Testis (tissue), 3 donors: ENCODE results near the gene PTGES2. TPM values are rescaled to one million over a fixed set of nuclear protein-coding genes. Genes with fewer than 3 reads are reported as not detected.

Source experiments
- DNase-seq: peaks from one replicate; pipeline ENCODE4 v3.0.0-alpha.2; 2019
- H3K27ac ChIP-seq, 2 donors: fragments of 200-600 bp; sonication (generic); one replicate each; pipeline ENCODE4 v1.5.1; 2019
- H3K27me3 ChIP-seq: fragments of 200-600 bp; sonication (generic); one replicate; pipeline ENCODE4 v1.5.1; 2019
- H3K36me3 ChIP-seq: fragments of 200-600 bp; sonication (generic); one replicate; pipeline ENCODE4 v1.5.1; 2017; ENCODE audit warnings: low read depth; ENCODE audit errors: missing control alignments
- H3K4me1 ChIP-seq: fragments of 200-600 bp; sonication (generic); one replicate; pipeline ENCODE4 v1.5.1; 2019
- H3K4me3 ChIP-seq, 2 donors: fragments of 200-600 bp; sonication (generic); one replicate each; pipeline ENCODE4 v1.5.1; 2017 to 2019
- H3K9me3 ChIP-seq: fragments of 200-600 bp; sonication (generic); one replicate; pipeline ENCODE4 v1.5.1; 2017
- CTCF ChIP-seq, 3 experiments: fragments of 450-650 bp in 2 of 3; fragments of 200-600 bp in 1 of 3; sonication (generic) in 1 of 3; IDR thresholded peaks; one replicate each; pipeline ENCODE4 v1.5.1; 2016 to 2019; ENCODE audit warnings: antibody characterized with exemption in 3 of 3, mild to moderate bottlenecking in 2 of 3, moderate library complexity in 1 of 3
- POLR2A ChIP-seq: fragments of 450-650 bp; IDR thresholded peaks from one replicate; pipeline ENCODE4 v1.6.1; 2017; ENCODE audit warnings: antibody characterized with exemption, mild to moderate bottlenecking, moderate library complexity
- WGBS, 2 donors: methylation state at CpG; one replicate each; pipeline ENCODE4 v1.1.5; 2018; 5-methylcytosine and 5-hydroxymethylcytosine counted together
- intact Hi-C: fragments of 100-400 bp; cut with DNase I; formaldehyde crosslinking; loops from one replicate; pipeline ENCODE4 v1.15.1; 2023; ENCODE audit warnings: low total_unique reads
- polyA plus RNA-seq: library from polyadenylated mRNA; stranded (reverse); fragments of 350-450 nt; fragmentation: Illumina TruSeq; extraction: RNeasy Lipid Tissue Mini Kit (QIAGEN cat#74804); gene quantifications from one replicate; pipeline ENCODE4 v1.2.3, GENCODE V29; 2014; ENCODE audit warnings: low read depth, low replicate concordance; ENCODE audit not compliant: insufficient read depth
- total RNA-seq, 2 donors: library from RNA; depleted of rRNA; stranded (reverse); fragments of >200 nt; gene quantifications; one replicate each; pipeline ENCODE4 v1.2.3, GENCODE V29; 2016

PTGES2 gene
- total and polyA plus RNA-seq, 3 donors from 2014 or later = 53.1 to 96.4 (median 95.8) TPM

- WGBS, 2 donors = 69 to 74% methylated on average over 15 to 16 of the region's 16 CpGs
- Histone ChIP-seq H3K4me3 (no peak overlapping the region), H3K27ac (peak overlapping the region in 1 of 2 donors; percentile 88), H3K36me3 (no peaks in the 10 kb centered on the region), H3K27me3 (no peaks in the 10 kb centered on the region), H3K9me3 (no peaks in the 10 kb centered on the region), H3K4me1 (peaks cover 68% of the 10 kb centered on the region)
- TF ChIP-seq CTCF (IDR thresholded peaks at IDR 0.05) (no peak), POLR2A (no peak)
- intact Hi-C loops = no loop called here
- DNase-seq = no peak
These were observed 27.5 kb downstream of the PTGES2 start for GRCh38 chr9:128099932-128100491.

DNA sequence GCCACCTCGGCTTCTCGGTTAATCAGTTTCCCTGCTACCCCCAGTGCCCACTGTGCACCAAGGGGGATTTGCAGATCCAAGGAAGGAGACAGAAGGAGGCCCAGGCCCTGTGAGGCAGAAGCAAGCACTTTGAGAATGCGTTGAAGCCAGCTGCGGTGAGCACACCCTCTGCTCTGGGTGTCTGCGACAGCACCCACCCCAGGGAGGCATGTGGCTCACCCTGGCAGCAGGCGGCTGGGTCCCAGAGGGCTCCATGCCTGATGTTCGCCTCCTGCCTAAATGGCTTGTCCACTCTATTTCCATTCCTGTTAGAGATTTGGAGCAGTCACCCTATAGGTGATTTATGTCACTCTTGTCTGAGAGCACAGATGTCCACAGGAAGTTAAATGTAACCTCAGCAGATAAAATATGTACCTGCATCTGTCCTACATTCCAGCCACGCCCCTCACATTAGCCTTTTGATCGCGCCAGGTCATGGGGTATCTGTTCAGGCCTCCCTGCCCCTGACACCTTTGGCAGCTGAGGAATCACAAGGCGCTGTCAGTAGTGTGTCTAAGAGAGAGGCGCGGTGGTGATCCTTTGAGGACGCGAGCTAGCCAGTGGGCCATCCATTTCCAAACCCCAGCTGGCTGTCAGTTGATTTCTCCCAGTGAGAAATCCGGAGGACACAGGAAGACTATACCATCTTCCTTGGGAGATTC lies 28.1 kb downstream of the PTGES2 start:
- Histone ChIP-seq H3K36me3 (no peaks in the 10 kb centered on the region), H3K27me3 (no peaks in the 10 kb centered on the region), H3K4me3 (peak overlapping the region; percentile 20 to 64), H3K4me1 (peaks cover 72% of the 10 kb centered on the region), H3K9me3 (no peaks in the 10 kb centered on the region), H3K27ac (peak overlapping the region; percentile 88 to 92)
- TF ChIP-seq CTCF (IDR thresholded peaks at IDR 0.05) (no peak), POLR2A (no peak)
- no peak for DNase-seq
- 62 to 80% methylated on average over 15 to 16 of the region's 16 CpGs for WGBS, 2 donors
- intact Hi-C loops = no loop called here

- peak; percentile 49 for TF ChIP-seq POLR2A
- no peak for TF ChIP-seq CTCF (IDR thresholded peaks at IDR 0.05)
- H3K27me3 ChIP-seq = no peaks in the 10 kb centered on the region
- peak overlapping the region; percentile 88 to 92 for H3K27ac ChIP-seq
- H3K4me3 ChIP-seq = peak overlapping the region; percentile 20 to 64
- DNase-seq = peak; percentile 98
- 24 to 34% methylated on average over 30 to 32 of the region's 32 CpGs for WGBS, 2 donors
- peaks cover 72% of the 10 kb centered on the region for H3K4me1 ChIP-seq
- no peaks in the 10 kb centered on the region for H3K9me3 ChIP-seq
- H3K36me3 ChIP-seq = no peaks in the 10 kb centered on the region
- intact Hi-C loops = no loop called here
These were observed 29.0 kb downstream of the PTGES2 start for GRCh38 chr9:128098297-128099230.

- 60% methylated on average over 9 to 13 of the region's 13 CpGs for WGBS, 2 donors
- H3K9me3 ChIP-seq = no peaks in the 10 kb centered on the region
- TF ChIP-seq POLR2A = no peak
- TF ChIP-seq CTCF (IDR thresholded peaks at IDR 0.05) = no peak
- peak overlapping the region in 1 of 2 donors; percentile 64 for H3K4me3 ChIP-seq
- no peaks in the 10 kb centered on the region for H3K27me3 ChIP-seq
- no peak for DNase-seq
- H3K27ac ChIP-seq = peak overlapping the region; percentile 88 to 92
- intact Hi-C loops = no loop called here
- H3K36me3 ChIP-seq = no peaks in the 10 kb centered on the region
- H3K4me1 ChIP-seq = peaks cover 72% of the 10 kb centered on the region
These were observed 29.8 kb downstream of the PTGES2 start for GRCh38 chr9:128097543-128098296.
